GM19468 (cell line): ENCODE data around the gene CLIC2.
"Not testable (repeated sequence)": the region's sequence is repeated elsewhere in the genome, so short reads cannot be mapped to it uniquely, and the experiment has no call there.

Experiments used
- ATAC-seq: cut with Tn5 transposase; IDR thresholded peaks from one replicate; pipeline ENCODE4 v1.9.1; 2021; ENCODE audit warnings: mild to moderate bottlenecking, moderate library complexity, moderate number of reproducible peaks; ENCODE audit not compliant: unreplicated experiment; ENCODE audit errors: extremely low read depth

CLIC2 gene

GRCh38 chrX:155334486-155335336, at the start of gene CLIC2:
Gene CLIC2 (minus strand): TSS chrX:155334614. CDS start chrX:155334427, 187 bp downstream.
- ATAC-seq, result no peak

- ATAC-seq, result peak; percentile 2
Measured at GRCh38 chrX:155382529-155382967, 48.1 kb upstream of the CLIC2 start.

GRCh38 chrX:155381843-155382528, 47.6 kb upstream of the CLIC2 start, which contains the start of gene F8A2:
Gene F8A2 (plus strand): TSS chrX:155382095. CDS start chrX:155382115, 20 bp downstream.
- ATAC-seq, result peak; percentile 57

DNA sequence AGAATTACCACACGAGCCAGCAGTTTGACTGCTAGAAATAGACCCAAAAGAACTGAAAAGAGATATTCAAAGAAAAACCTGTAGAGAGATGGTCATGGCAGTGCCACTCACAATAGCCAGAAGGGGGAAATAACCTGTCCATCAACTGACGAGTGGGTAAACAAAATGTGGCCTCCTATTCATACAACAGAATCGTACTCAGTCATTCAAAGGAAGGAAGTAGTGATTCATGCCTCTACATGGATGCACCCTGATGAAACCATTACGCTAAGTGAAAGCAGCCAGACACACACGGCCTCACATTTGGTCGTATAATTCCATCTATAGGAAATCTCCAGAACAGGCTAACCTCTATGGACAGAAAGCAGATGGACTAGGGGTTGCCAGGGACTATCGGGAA, 45.4 kb upstream of the CLIC2 start:
- ATAC-seq, result not testable (repeated sequence)

GRCh38 chrX:155373777-155374458, 39.5 kb upstream of the CLIC2 start:
- ATAC-seq, result peak; percentile 61

- not testable (repeated sequence) for ATAC-seq
Measured at GRCh38 chrX:155363712-155364111, 29.3 kb upstream of the CLIC2 start.

- ATAC-seq, result not testable (repeated sequence)
Measured at GRCh38 chrX:155349448-155349847, 15.0 kb upstream of the CLIC2 start.

DNA sequence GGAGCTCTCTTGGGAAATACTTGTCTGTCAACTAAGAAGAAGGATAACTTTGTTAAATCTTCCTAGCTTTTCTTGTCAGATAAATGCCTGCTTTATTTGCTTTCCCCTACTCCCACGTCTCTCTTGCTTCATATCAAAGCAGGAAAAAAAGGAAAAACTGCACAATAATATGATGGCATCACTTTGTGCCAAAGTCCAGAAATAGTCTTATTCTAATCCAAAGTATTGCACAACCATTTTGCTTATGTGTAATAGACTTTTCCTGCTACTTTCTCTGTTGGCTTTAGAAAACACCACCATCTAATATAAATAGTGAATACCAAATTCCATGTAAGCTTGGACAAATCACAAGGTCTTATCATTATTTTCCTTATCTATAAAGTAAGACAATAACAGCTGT, 11.3 kb upstream of the CLIC2 start:
- ATAC-seq, result not testable (repeated sequence)

DNA sequence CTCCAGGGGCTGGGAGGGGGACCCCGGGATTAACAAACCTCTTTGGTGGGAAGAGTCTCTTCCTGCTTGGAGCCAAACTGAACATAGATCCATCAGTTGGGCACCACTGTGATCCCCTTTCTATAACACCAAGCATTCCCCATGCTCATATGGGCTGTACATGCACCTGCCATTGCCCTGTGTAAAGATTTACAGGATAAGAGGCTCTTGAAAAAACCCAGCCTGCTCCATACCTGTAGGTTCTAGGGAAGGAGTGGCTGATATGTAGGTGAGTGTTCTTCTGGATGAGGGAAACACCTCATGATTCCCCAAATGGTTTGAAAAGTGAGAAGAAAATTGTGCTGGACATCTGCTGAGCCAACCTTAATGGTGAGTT, 911 bp upstream of the CLIC2 start:
- not testable (repeated sequence) for ATAC-seq

DNA sequence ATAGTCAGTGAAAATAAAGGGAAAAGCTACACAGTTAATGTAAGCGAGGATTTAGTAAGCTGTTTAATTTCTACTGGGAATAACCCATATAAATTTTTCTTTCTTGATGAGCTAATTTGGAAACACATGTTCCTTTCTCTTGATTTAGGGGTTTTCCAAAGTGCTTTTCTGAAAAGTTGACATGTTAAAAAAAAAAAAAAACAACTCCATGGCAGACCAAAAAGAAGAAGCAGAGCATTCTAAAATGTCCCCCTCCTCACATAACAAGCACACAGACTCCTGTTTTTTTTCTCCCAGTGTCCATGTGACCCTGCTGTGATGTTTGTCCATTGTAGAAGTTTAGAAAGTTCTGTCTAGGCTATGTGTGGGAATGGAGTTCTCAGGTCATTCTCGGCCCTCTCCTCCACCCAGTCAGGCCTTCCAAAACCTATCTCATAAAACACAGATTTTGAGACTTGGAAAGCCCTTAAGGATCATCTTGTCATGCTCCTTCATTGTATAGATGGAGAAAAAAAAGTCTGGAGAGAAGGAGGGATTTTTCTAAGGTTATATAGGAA, 792 bp downstream of the CLIC2 start:
- no peak for ATAC-seq

DNA sequence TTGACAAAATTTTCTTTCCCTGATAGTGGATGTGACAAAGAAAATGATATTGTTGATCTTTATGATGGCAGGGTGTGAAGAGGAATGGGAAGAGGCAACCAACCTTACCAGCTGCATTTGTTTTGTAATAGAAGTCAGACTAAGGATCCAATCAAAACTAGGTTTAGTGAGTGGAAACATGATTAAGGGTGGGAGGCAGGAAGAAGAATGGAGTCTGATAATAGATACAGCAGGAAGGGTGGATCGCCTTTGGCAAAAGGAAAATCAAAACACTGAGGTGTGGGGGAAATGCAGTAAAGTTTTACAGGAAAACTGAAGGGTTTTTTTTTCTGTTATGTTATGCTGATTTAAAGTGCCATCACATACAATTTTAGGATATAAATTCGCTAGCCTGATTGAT, 3.4 kb downstream of the CLIC2 start:
- ATAC-seq, result no peak

DNA sequence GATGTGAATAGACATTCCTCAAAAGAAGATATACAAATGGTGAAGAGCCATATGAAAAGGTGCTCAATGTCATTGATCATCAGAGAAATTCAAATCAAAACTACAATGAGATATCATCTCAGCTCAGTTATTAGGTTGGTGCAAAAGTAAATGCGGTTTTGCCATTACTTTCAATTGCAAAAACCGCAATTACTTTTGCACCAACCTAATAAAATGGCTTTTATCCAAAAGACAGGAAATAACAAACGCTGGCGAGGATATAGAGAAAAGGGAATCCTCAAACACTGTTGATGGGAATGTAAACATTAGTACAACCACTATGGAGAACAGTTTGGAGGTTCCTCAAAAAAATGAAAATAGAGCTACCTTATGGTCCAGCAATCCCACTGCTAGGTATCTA, 5.1 kb downstream of the CLIC2 start:
- ATAC-seq, result no peak

DNA sequence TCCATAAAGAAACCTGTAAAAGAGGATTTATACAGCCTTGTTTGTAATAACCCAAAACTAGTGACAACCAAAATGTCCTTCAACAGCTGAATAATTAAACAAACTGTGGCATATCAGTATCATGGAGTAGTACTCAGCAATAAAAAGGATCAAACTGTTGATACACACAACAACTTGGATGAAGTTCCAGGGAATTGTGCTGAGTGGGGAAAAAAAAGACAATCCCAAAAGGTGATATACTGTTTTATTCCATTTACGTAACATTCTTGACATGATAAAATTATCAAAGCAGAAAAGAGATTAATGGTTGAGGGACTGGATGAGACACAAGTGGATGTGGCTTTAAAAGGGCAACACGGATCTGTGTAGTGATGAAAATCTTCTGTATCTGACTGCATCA, 7.8 kb downstream of the CLIC2 start:
- ATAC-seq, result no peak

GRCh38 chrX:155314260-155314659, 20.2 kb downstream of the CLIC2 start:
- ATAC-seq, result no peak

- ATAC-seq, result no peak
Measured at GRCh38 chrX:155313766-155314165, 20.6 kb downstream of the CLIC2 start.

DNA sequence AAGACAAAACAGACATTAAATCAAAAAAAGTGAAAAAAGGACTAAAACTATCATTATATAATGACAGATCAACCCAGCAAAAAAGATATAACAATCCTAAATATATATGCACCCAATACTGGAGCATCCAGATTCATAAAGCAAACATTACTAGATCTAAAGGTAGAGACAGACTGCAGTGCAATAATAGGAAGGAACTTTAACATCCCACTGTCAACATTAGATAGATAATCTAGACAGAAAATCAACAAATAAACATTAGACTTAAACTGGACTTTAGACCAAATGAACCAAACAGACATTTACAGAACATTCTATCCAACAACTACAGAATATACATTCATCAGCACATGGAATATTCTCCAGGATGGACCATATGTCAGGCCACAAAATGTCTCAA, 40.6 kb downstream of the CLIC2 start:
- no peak for ATAC-seq

DNA sequence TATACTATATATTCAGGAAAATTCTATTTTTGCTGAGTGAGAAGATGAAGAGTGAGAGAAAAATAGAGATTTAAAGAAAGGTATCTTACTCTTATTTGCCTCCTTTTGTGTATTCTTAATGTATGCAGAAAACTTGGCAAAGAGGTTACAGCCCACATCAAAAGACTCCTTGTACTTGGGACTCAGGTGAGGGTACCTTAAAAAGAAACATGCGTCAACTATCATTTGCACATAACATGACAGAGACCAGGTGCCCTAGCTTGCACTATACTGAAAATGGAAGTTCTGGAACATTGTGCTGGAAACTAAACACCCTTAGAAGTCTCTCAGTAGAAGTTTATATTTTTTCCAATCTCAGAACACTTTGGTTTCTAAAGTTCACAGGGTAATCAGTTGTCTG, 54.5 kb downstream of the CLIC2 start:
- no peak for ATAC-seq

GRCh38 chrX:155270969-155271368, 63.4 kb downstream of the CLIC2 start:
- no peak for ATAC-seq

DNA sequence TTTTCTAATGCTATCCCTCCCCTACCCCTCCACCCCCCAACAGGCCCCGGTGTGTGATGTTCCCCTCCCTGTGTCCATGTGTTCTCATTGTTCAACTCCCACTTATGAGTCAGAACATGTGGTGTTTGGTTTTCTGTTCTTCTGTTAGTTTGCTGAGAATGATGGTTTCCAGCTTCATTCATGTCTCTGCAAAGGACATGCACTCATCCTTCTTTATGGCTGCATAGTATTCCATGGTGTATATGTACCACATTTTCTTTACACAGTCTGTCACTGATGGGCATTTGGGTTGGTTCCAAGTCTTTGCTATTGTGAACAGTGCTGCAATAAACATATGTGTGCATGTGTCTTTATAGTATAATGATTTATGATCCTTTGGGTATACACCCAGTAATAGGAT, 66.4 kb downstream of the CLIC2 start:
- not testable (repeated sequence) for ATAC-seq

- ATAC-seq, result no peak
Measured at GRCh38 chrX:155266439-155266838, 68.0 kb downstream of the CLIC2 start.
